Activated CD8-positive, alpha-beta memory T cell treated with anti-CD3 and anti-CD28 coated beads, Interleukin-2, amount 10 ng/mL, durations not matched to agents 7 days and 5 days (primary cell): ENCODE data around the gene C2CD2. TPM values are rescaled to one million over a fixed set of nuclear protein-coding genes. Genes with fewer than 3 reads are reported as not detected.

Experiments
- ATAC-seq: fragments of 150-1000 bp; cut with Tn5 transposase; one replicate; pipeline ENCODE4 v1.10.0; 2021; ENCODE audit warnings: moderate library complexity
- CTCF ChIA-PET: fragments of 350-600 bp; sonication (Branson Sonifier 250); formaldehyde crosslinking; loops from one replicate; lab custom pipeline; 2021; ENCODE audit warnings: antibody characterized with exemption; lab: Charles Lee
- DNase-seq: peaks from one replicate; pipeline ENCODE4 v3.0.0-alpha.2; 2020
- H3K27ac Mint-ChIP-seq: one replicate; pipeline ENCODE4 v1.8.0; 2021; ENCODE audit warnings: mild to moderate bottlenecking, mixed read lengths
- H3K27me3 Mint-ChIP-seq: one replicate; pipeline ENCODE4 v1.8.0; 2021; ENCODE audit warnings: mixed read lengths
- H3K36me3 Mint-ChIP-seq: one replicate; pipeline ENCODE4 v1.8.0; 2021; ENCODE audit warnings: mild to moderate bottlenecking, mixed read lengths
- H3K4me1 Mint-ChIP-seq: one replicate; pipeline ENCODE4 v1.8.0; 2021; ENCODE audit warnings: mixed read lengths
- H3K4me3 Mint-ChIP-seq: one replicate; pipeline ENCODE4 v1.8.0; 2021; ENCODE audit warnings: mild to moderate bottlenecking, moderate library complexity, mixed read lengths
- H3K9me3 Mint-ChIP-seq: one replicate; pipeline ENCODE4 v1.8.0; 2022; ENCODE audit warnings: low read depth, mixed read lengths
- total RNA-seq, 2 experiments: library from RNA; stranded (reverse); gene quantifications; one replicate each; pipeline ENCODE4 v1.2.3, GENCODE V29; 2021

The C2CD2 gene
- total RNA-seq, 2 experiments from 2014 or later, result 6.4 to 10.7 TPM

- no peak overlapping the region for H3K27ac Mint-ChIP-seq
- H3K27me3 Mint-ChIP-seq, result no peaks in the 10 kb centered on the region
- H3K9me3 Mint-ChIP-seq, result no peaks in the 10 kb centered on the region
- H3K4me1 Mint-ChIP-seq, result peaks cover 4% of the 10 kb centered on the region
- peaks cover 3% of the 10 kb centered on the region for H3K36me3 Mint-ChIP-seq
- no peak for DNase-seq
- ATAC-seq, result no peak
- CTCF ChIA-PET, result interaction anchor here (1.2 to 1.7 kb wide), 2 partner anchors 14 to 100 kb away, joined by 5 to 6 read pairs; no protein-coding TSS in a partner anchor
- H3K4me3 Mint-ChIP-seq, result no peak overlapping the region
Measured at GRCh38 chr21:41916888-41917433, 36.9 kb downstream of the C2CD2 start.

- peaks cover 3% of the 10 kb centered on the region for H3K36me3 Mint-ChIP-seq
- no peak for ATAC-seq
- no peak overlapping the region for H3K27ac Mint-ChIP-seq
- no peak overlapping the region for H3K4me3 Mint-ChIP-seq
- CTCF ChIA-PET, result interaction anchor here (1.4 kb wide), 1 partner anchor 98 kb away, joined by 3 read pairs; no protein-coding TSS in a partner anchor
- no peaks in the 10 kb centered on the region for H3K27me3 Mint-ChIP-seq
- no peaks in the 10 kb centered on the region for H3K9me3 Mint-ChIP-seq
- DNase-seq, result no peak
- H3K4me1 Mint-ChIP-seq, result no peaks in the 10 kb centered on the region
Measured at GRCh38 chr21:41914965-41915364, 38.9 kb downstream of the C2CD2 start.

GRCh38 chr21:41914358-41914757 is 39.5 kb downstream of the C2CD2 start:
- CTCF ChIA-PET, result interaction anchor here (1.4 kb wide), 1 partner anchor 97 kb away, joined by 3 read pairs; no protein-coding TSS in a partner anchor
- H3K4me3 Mint-ChIP-seq, result no peak overlapping the region
- H3K9me3 Mint-ChIP-seq, result no peaks in the 10 kb centered on the region
- no peaks in the 10 kb centered on the region for H3K4me1 Mint-ChIP-seq
- H3K27me3 Mint-ChIP-seq, result no peaks in the 10 kb centered on the region
- DNase-seq (no peak), ATAC-seq (no peak)
- H3K36me3 Mint-ChIP-seq, result peaks cover 3% of the 10 kb centered on the region
- no peak overlapping the region for H3K27ac Mint-ChIP-seq

GRCh38 chr21:41913230-41913629 is 40.6 kb downstream of the C2CD2 start:
- CTCF ChIA-PET, result interaction anchor here (1.4 kb wide), 1 partner anchor 96 kb away, joined by 3 read pairs; no protein-coding TSS in a partner anchor
- ATAC-seq (no peak), DNase-seq (no peak)
- Mint-ChIP-seq H3K9me3 (no peaks in the 10 kb centered on the region), H3K36me3 (peaks cover 3% of the 10 kb centered on the region), H3K4me1 (no peaks in the 10 kb centered on the region), H3K27me3 (no peaks in the 10 kb centered on the region), H3K4me3 (no peak overlapping the region), H3K27ac (no peak overlapping the region)

GRCh38 chr21:41908829-41909228 is 45.0 kb downstream of the C2CD2 start:
- CTCF ChIA-PET, result no interaction called here
- peaks cover 4% of the 10 kb centered on the region for H3K4me1 Mint-ChIP-seq

GRCh38 chr21:41907496-41908258 is 46.1 kb downstream of the C2CD2 start:
- no peaks in the 10 kb centered on the region for H3K27me3 Mint-ChIP-seq
- H3K9me3 Mint-ChIP-seq, result no peaks in the 10 kb centered on the region
- CTCF ChIA-PET, result no interaction called here
- ATAC-seq (no peak), DNase-seq (no peak)
- H3K4me3 Mint-ChIP-seq, result no peak overlapping the region
- H3K36me3 Mint-ChIP-seq, result no peaks in the 10 kb centered on the region
- no peak overlapping the region for H3K27ac Mint-ChIP-seq
- peaks cover 10% of the 10 kb centered on the region for H3K4me1 Mint-ChIP-seq

More at GRCh38 chr21:41908829-41909228, 45.0 kb downstream of the C2CD2 start:
- Mint-ChIP-seq H3K27ac (no peak overlapping the region), H3K27me3 (no peaks in the 10 kb centered on the region), H3K36me3 (no peaks in the 10 kb centered on the region), H3K4me3 (no peak overlapping the region), H3K9me3 (no peaks in the 10 kb centered on the region)
- no peak for ATAC-seq
- DNase-seq, result no peak

- ATAC-seq (no peak), DNase-seq (no peak)
- no peak overlapping the region for H3K4me3 Mint-ChIP-seq
- H3K27me3 Mint-ChIP-seq, result no peaks in the 10 kb centered on the region
- CTCF ChIA-PET, result no interaction called here
- H3K27ac Mint-ChIP-seq, result no peak overlapping the region
- no peaks in the 10 kb centered on the region for H3K9me3 Mint-ChIP-seq
- H3K36me3 Mint-ChIP-seq, result no peaks in the 10 kb centered on the region
- H3K4me1 Mint-ChIP-seq, result peaks cover 10% of the 10 kb centered on the region
Measured at GRCh38 chr21:41906770-41907169, 47.0 kb downstream of the C2CD2 start.

GRCh38 chr21:41903559-41904351 is 50.1 kb downstream of the C2CD2 start:
- ATAC-seq (no peak), DNase-seq (no peak)
- CTCF ChIA-PET, result no interaction called here
- Mint-ChIP-seq H3K4me3 (no peak overlapping the region), H3K27me3 (no peaks in the 10 kb centered on the region), H3K9me3 (no peaks in the 10 kb centered on the region), H3K36me3 (peaks cover 8% of the 10 kb centered on the region), H3K27ac (no peak overlapping the region), H3K4me1 (peaks cover 35% of the 10 kb centered on the region)

- CTCF ChIA-PET, result interaction anchor here (1.1 kb wide), 2 partner anchors 14 to 23 kb away, joined by 4 to 5 read pairs; no protein-coding TSS in a partner anchor
- ATAC-seq (no peak), DNase-seq (no peak)
- H3K9me3 Mint-ChIP-seq, result no peaks in the 10 kb centered on the region
- peaks cover 41% of the 10 kb centered on the region for H3K4me1 Mint-ChIP-seq
- H3K27ac Mint-ChIP-seq, result no peak overlapping the region
- H3K36me3 Mint-ChIP-seq, result peaks cover 8% of the 10 kb centered on the region
- no peaks in the 10 kb centered on the region for H3K27me3 Mint-ChIP-seq
- H3K4me3 Mint-ChIP-seq, result no peak overlapping the region
Measured at GRCh38 chr21:41902946-41903345, 50.9 kb downstream of the C2CD2 start.

GRCh38 chr21:41901782-41902181 is 52.0 kb downstream of the C2CD2 start:
- Mint-ChIP-seq H3K9me3 (no peaks in the 10 kb centered on the region), H3K27me3 (no peaks in the 10 kb centered on the region), H3K27ac (no peak overlapping the region), H3K4me3 (no peak overlapping the region), H3K4me1 (peaks cover 43% of the 10 kb centered on the region), H3K36me3 (peaks cover 8% of the 10 kb centered on the region)
- DNase-seq (no peak), ATAC-seq (no peak)
- CTCF ChIA-PET, result interaction anchor here (0.7 to 1.1 kb wide), 2 partner anchors 24 to 25 kb away, joined by 3 to 4 read pairs; no protein-coding TSS in a partner anchor

GRCh38 chr21:41901099-41901498 is 52.7 kb downstream of the C2CD2 start:
- H3K9me3 Mint-ChIP-seq, result no peaks in the 10 kb centered on the region
- H3K36me3 Mint-ChIP-seq, result peaks cover 8% of the 10 kb centered on the region
- DNase-seq (peak; percentile 62), ATAC-seq (no peak)
- peaks cover 47% of the 10 kb centered on the region for H3K4me1 Mint-ChIP-seq
- no peak overlapping the region for H3K4me3 Mint-ChIP-seq
- H3K27ac Mint-ChIP-seq, result no peak overlapping the region
- CTCF ChIA-PET, result interaction anchor here (0.7 kb wide), 1 partner anchor 23 kb away, joined by 3 read pairs; no protein-coding TSS in a partner anchor
- no peaks in the 10 kb centered on the region for H3K27me3 Mint-ChIP-seq

GRCh38 chr21:41900401-41900800 is 53.4 kb downstream of the C2CD2 start:
- Mint-ChIP-seq H3K4me1 (peaks cover 54% of the 10 kb centered on the region), H3K9me3 (no peaks in the 10 kb centered on the region), H3K4me3 (no peak overlapping the region), H3K27me3 (no peaks in the 10 kb centered on the region), H3K27ac (no peak overlapping the region), H3K36me3 (peaks cover 8% of the 10 kb centered on the region)
- no peak for DNase-seq
- CTCF ChIA-PET, result no interaction called here
- no peak for ATAC-seq
